OCI-LY3 (cell line): Measurements from ENCODE around the gene POLR1G.

Experiments
- H2AFZ ChIP-seq: fragments of 200-600, 300-600 bp; shearing (Covaris generic); 2 replicates; pipeline ENCODE4 v1.6.0; 2014; ENCODE audit warnings: antibody characterized with exemption, low read depth, low read length
- H3K27ac ChIP-seq: fragments of 200-600, 300-600 bp; sonication (generic); 2 replicates; pipeline ENCODE4 v1.5.1; 2014; ENCODE audit warnings: mild to moderate bottlenecking, low read length, moderate library complexity, mixed read lengths
- H3K27me3 ChIP-seq: fragments of 200-600, 300-600 bp; sonication (generic); 2 replicates; pipeline ENCODE4 v1.6.1; 2014; ENCODE audit warnings: low read depth, low read length, mixed read lengths
- H3K36me3 ChIP-seq: fragments of 200-600, 300-600 bp; sonication (generic); replicated peaks from 2 replicates; pipeline ENCODE3; 2014; ENCODE audit warnings: low read depth, low read length, mixed read lengths
- H3K4me1 ChIP-seq: fragments of 300-600, 200-600 bp; sonication (generic); 2 replicates; pipeline ENCODE4 v1.6.1; 2014; ENCODE audit warnings: low read length, mixed read lengths
- H3K4me2 ChIP-seq: fragments of 200-600, 300-600 bp; sonication (generic); 2 replicates; pipeline ENCODE4 v1.6.1; 2014; ENCODE audit warnings: low read length, mixed read lengths
- H3K4me3 ChIP-seq: fragments of 300-600, 200-600 bp; sonication (generic); 2 replicates; pipeline ENCODE4 v1.5.1; 2014; ENCODE audit warnings: antibody characterized with exemption, mild to moderate bottlenecking, low read length, moderate library complexity
- H3K79me2 ChIP-seq: fragments of 300-600, 200-600 bp; shearing (Covaris generic); 2 replicates; pipeline ENCODE4 v1.6.1; 2014; ENCODE audit warnings: mild to moderate bottlenecking, low read length, mixed read lengths
- H3K9ac ChIP-seq: fragments of 300-600, 200-600 bp; shearing (Covaris generic); 2 replicates; pipeline ENCODE4 v1.6.0; 2014; ENCODE audit warnings: mild to moderate bottlenecking, low read length, moderate library complexity
- H3K9me3 ChIP-seq: fragments of 200-600, 300-600 bp; shearing (Covaris generic); 2 replicates; pipeline ENCODE4 v1.6.1; 2014; ENCODE audit warnings: low read length, mixed read lengths; ENCODE audit not compliant: insufficient read depth
- H4K20me1 ChIP-seq: fragments of 200-600, 300-600 bp; sonication (generic); 2 replicates; pipeline ENCODE4 v1.6.1; 2016; ENCODE audit warnings: low read length, mixed read lengths; ENCODE audit not compliant: insufficient read depth
- EZH2phosphoT487 ChIP-seq: fragments of 200-600 bp; shearing (Covaris generic); IDR thresholded peaks from 2 replicates; pipeline ENCODE4 v1.6.1; 2018; ENCODE audit warnings: antibody characterized with exemption, mixed run types, low read depth
- TF ChIP-seq, protein P1 (sequence below): fragments of 200-600, 300-600 bp; sonication (generic); IDR thresholded peaks from 2 replicates; pipeline ENCODE4 v1.5.1; 2014; ENCODE audit warnings: antibody characterized with exemption, low read length, low read depth

The POLR1G gene

DNA sequence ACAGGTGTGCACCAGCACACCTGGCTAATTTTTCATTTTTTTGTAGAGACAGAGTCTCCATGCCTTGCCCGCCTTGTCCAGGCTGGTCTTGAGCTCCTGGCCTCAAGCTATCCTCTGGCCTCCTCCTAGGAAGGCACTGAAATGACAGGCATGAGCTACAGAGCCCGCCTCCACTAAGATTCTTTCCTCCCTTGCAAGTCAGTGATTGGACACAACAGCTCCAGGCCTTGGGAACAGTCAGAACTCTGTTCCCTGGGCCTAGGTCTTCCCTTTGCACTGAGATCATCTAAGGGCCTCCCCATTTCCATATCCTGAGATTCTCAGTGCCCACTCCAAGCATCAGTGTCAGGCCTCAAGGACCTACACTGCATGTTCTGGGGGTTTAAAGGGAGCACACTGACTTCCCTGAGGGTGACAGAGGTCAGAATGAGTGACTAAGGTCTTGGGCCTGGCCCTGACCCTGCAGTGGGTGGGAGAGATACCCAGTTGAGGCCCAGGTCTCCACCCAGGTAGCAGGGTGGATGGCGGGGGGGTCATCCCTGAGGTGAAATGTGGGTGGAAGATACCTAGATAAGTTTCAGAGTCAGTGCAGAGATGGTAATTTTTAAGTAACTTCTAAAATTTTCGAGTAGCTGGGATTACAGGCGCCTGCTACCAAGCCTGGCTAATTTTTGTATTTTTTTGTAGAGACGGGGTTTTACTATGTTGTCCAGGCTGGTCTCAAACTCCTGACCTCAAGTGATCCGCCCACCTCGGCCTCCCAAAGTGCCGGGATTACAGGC is 34.6 kb downstream of the POLR1G start:
- Histone ChIP-seq H3K27ac (no peak overlapping the region), H4K20me1 (no peaks in the 10 kb centered on the region), H3K4me1 (peaks cover 22% of the 10 kb centered on the region), H3K9ac (no peak overlapping the region), H3K27me3 (no peaks in the 10 kb centered on the region), H2AFZ (no peak overlapping the region), H3K4me2 (no peak overlapping the region), H3K79me2 (no peaks in the 10 kb centered on the region), H3K36me3 (no peaks in the 10 kb centered on the region), H3K4me3 (no peak overlapping the region), H3K9me3 (no peaks in the 10 kb centered on the region)
- no peak for TF ChIP-seq EZH2phosphoT487
- TF ChIP-seq, protein P1, sequence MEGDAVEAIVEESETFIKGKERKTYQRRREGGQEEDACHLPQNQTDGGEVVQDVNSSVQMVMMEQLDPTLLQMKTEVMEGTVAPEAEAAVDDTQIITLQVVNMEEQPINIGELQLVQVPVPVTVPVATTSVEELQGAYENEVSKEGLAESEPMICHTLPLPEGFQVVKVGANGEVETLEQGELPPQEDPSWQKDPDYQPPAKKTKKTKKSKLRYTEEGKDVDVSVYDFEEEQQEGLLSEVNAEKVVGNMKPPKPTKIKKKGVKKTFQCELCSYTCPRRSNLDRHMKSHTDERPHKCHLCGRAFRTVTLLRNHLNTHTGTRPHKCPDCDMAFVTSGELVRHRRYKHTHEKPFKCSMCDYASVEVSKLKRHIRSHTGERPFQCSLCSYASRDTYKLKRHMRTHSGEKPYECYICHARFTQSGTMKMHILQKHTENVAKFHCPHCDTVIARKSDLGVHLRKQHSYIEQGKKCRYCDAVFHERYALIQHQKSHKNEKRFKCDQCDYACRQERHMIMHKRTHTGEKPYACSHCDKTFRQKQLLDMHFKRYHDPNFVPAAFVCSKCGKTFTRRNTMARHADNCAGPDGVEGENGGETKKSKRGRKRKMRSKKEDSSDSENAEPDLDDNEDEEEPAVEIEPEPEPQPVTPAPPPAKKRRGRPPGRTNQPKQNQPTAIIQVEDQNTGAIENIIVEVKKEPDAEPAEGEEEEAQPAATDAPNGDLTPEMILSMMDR, result no peak

DNA sequence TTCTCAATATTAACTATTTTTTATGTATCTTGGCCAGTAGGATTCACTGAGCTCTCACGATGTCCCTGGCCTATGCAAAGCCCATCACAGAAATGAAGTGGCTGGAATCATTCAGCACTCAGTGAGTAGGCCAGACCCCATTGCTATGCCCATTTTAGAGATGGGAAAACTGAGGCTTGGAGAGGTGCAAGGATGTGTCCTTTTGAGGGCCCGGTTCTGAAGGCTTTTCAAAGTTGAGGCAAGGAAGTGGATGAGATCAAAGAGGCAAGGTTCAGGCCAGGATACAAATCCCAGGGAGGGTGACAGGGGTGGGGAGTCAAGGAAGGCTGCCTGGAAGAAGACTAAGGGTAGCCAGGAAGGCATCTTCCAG is 35.9 kb downstream of the POLR1G start:
- Histone ChIP-seq H3K4me1 (peaks cover 22% of the 10 kb centered on the region), H3K4me3 (no peak overlapping the region), H3K27me3 (no peaks in the 10 kb centered on the region), H3K27ac (no peak overlapping the region), H3K36me3 (no peaks in the 10 kb centered on the region), H2AFZ (no peak overlapping the region), H3K4me2 (no peak overlapping the region), H4K20me1 (no peaks in the 10 kb centered on the region), H3K9me3 (no peaks in the 10 kb centered on the region), H3K79me2 (no peaks in the 10 kb centered on the region), H3K9ac (no peak overlapping the region)
- TF ChIP-seq, protein P1, result no peak
- no peak for TF ChIP-seq EZH2phosphoT487

DNA sequence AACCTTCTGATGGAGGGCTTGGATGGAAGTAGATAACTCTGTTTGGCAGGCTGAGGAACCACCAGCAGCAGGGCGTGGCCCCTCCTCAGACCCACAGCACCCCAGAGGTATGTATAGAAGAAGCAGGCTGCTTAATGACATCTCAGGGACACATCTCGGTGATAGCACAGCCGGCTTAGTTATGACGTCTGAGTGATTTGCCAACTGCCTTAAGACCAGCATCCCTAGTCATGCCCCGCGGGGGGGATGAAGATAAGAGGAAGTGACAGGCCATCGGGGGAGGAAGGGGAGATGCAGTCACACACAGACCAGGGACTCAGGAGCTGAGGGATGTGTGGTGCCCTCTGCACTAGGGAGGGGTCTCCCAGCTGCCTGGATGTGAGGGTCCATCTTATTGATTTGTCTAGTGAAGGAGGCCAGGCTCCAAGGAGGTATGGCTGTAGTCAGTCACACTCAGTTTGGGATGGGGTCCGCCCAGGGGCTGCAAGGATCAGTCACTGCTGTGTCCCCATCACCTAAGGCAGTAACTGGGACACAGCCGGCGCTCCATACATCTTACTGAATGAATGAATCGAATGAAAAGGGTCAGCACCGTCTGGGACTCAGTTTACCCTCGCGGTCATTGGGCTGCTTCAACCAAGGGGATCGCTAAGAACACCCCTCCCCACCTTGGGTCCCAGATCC is 36.5 kb downstream of the POLR1G start:
- Histone ChIP-seq H3K4me3 (peak overlapping the region; percentile 88), H3K36me3 (no peaks in the 10 kb centered on the region), H3K27ac (no peak overlapping the region), H3K9me3 (no peaks in the 10 kb centered on the region), H2AFZ (peak overlapping the region; percentile 41; the same call in 1 of the 2 replicates), H3K27me3 (no peaks in the 10 kb centered on the region), H4K20me1 (no peaks in the 10 kb centered on the region), H3K4me2 (peak overlapping the region; percentile 85), H3K79me2 (no peaks in the 10 kb centered on the region), H3K4me1 (peaks cover 22% of the 10 kb centered on the region), H3K9ac (peak overlapping the region; percentile 70)
- no peak for TF ChIP-seq EZH2phosphoT487
- TF ChIP-seq, protein P1, result no peak
